Panc1 (cell line): ENCODE results near the gene SLC18B1.

Source experiments
- CTCF ChIP-seq: fragments of 450-650 bp; IDR thresholded peaks from 2 replicates; pipeline ENCODE4 v1.5.1; 2017; ENCODE audit warnings: mild to moderate bottlenecking
- REST ChIP-seq, 2 experiments: IDR thresholded peaks; 2 replicates each; pipeline ENCODE4 v1.6.1; 2011 to 2012; ENCODE audit warnings: low read depth in 2 of 2, control low read depth in 1 of 2, low read length in 1 of 2, mild to moderate bottlenecking in 1 of 2, moderate library complexity in 1 of 2; ENCODE audit not compliant: insufficient read depth in 1 of 2

DNA sequence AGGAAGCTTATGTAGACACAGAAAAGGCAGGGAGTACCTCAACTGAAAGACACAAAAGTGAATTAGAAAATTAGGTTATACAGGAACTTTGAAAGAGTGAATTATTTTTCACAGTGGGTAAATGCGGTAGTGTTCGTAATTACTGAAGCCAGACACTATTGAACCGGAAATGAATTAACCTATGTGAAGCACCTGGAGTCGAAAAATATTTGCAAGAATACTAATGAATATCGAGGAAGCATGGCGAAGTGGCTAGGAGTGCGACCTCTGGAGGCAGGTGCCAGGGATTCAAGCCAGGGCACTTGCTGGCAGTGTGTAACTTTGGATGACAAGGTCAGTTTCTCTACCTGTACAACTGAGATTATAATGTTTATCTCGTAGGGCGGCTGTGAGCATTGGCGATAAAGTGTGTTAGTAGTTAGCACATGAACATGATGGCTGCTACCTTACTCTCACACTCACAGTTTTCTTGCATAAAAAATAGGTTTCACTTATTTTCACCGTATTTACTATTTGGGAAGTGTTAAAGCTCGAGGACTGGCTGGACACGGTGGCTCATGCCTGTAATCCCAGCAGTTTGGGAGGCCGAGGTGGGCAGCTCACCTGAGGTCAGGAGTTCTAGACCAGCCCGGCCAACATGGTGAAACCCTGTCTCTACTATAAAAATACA lies 567 bp upstream of the SLC18B1 start:
- TF ChIP-seq CTCF (no peak; the same call in 1 of the 2 replicates), REST (IDR thresholded peaks at IDR 0.05; ENCODE audit: insufficient read depth in 1 of 2, low read depth in 2 of 2, low read length in 1 of 2) (no peak)
